Fibroblast of skin of abdomen (primary cell): ENCODE data around the gene NEUROD2. TPM values are rescaled to one million over a fixed set of nuclear protein-coding genes. Genes with fewer than 3 reads are reported as not detected.

Experiments
- DNase-seq: peaks from one replicate; pipeline ENCODE4 v3.0.0-alpha.2; 2013
- polyA plus RNA-seq, 2 experiments: library from polyadenylated mRNA; unstranded; fragments of 120-200 nt; gene quantifications; one replicate each; pipeline ENCODE4 v1.2.1, GENCODE V29; 2013; ENCODE audit not compliant: insufficient read length in 2 of 2

Gene NEUROD2
- not detected for polyA plus RNA-seq (2013, experiment 1 of 2; ENCODE audit: insufficient read length)
- polyA plus RNA-seq (2013, experiment 2 of 2; ENCODE audit: insufficient read length): not detected

- DNase-seq: no peak
Observed at GRCh38 chr17:39607851-39608130, at the start of gene NEUROD2. Gene NEUROD2 (minus strand): TSS chr17:39607920. CDS start chr17:39606599, 1,321 bp downstream.

- DNase-seq: no peak
Observed at GRCh38 chr17:39655105-39655504, 47.4 kb upstream of the NEUROD2 start.

GRCh38 chr17:39653662-39654331 lies 46.1 kb upstream of the NEUROD2 start:
- DNase-seq: peak; percentile 28

GRCh38 chr17:39653316-39653661 lies 45.6 kb upstream of the NEUROD2 start:
- no peak for DNase-seq

- DNase-seq: no peak
Observed at GRCh38 chr17:39652587-39653315, 45.0 kb upstream of the NEUROD2 start.

GRCh38 chr17:39651923-39652586 lies 44.3 kb upstream of the NEUROD2 start:
- DNase-seq: no peak

GRCh38 chr17:39650121-39650579 lies 42.4 kb upstream of the NEUROD2 start:
- DNase-seq: no peak

- peak; percentile 85 for DNase-seq
Observed at GRCh38 chr17:39648616-39649366, 41.1 kb upstream of the NEUROD2 start.

- no peak for DNase-seq
Observed at GRCh38 chr17:39647256-39647655, 39.5 kb upstream of the NEUROD2 start.

GRCh38 chr17:39643271-39643670 lies 35.6 kb upstream of the NEUROD2 start:
- DNase-seq: no peak

- DNase-seq: no peak
Observed at GRCh38 chr17:39642291-39643074, 34.8 kb upstream of the NEUROD2 start.

- no peak for DNase-seq
Observed at GRCh38 chr17:39641883-39642282, 34.2 kb upstream of the NEUROD2 start.

GRCh38 chr17:39641097-39641496 lies 33.4 kb upstream of the NEUROD2 start:
- DNase-seq: no peak

- no peak for DNase-seq
Observed at GRCh38 chr17:39640591-39641031, 32.9 kb upstream of the NEUROD2 start.

- no peak for DNase-seq
Observed at GRCh38 chr17:39639566-39640458, 32.1 kb upstream of the NEUROD2 start.

- no peak for DNase-seq
Observed at GRCh38 chr17:39639043-39639442, 31.3 kb upstream of the NEUROD2 start.

GRCh38 chr17:39638317-39638716 lies 30.6 kb upstream of the NEUROD2 start:
- DNase-seq: no peak

GRCh38 chr17:39636927-39637736 lies 29.4 kb upstream of the NEUROD2 start, which contains the start of gene STARD3:
Gene STARD3 (plus strand): TSS chr17:39637144. CDS start chr17:39653532, 16,388 bp downstream.
- DNase-seq: peak; percentile 85

GRCh38 chr17:39636587-39636926 lies 28.8 kb upstream of the NEUROD2 start:
- no peak for DNase-seq

- no peak for DNase-seq
Observed at GRCh38 chr17:39635614-39636176, 28.0 kb upstream of the NEUROD2 start.
